Spleen (tissue), 11 donors: ENCODE data around the gene DNAH10. TPM values are rescaled to one million over a fixed set of nuclear protein-coding genes. Genes with fewer than 3 reads are reported as not detected.

ENCODE experiments used
- DNase-seq: peaks from one replicate; pipeline ENCODE4 v3.0.0-alpha.2; 2020
- H3K27ac ChIP-seq, 8 donors: fragments of 200-600 bp; sonication (generic) in 7 of 8; 1 replicate in 4 of 8; 2 replicates in 4 of 8; pipeline versions ENCODE4 v1.5.0 to v1.8.0; 2016 to 2021; ENCODE audit warnings: inconsistent platforms in 4 of 8, mild to moderate bottlenecking in 4 of 8, moderate library complexity in 1 of 8
- H3K27me3 ChIP-seq, 7 donors: fragments of 200-600 bp; sonication (generic) in 6 of 7; replicated peaks in 1 of 7; 1 replicate in 4 of 7; 2 replicates in 3 of 7; pipeline versions ENCODE4 v1.5.0 to v1.8.0; 2016 to 2021; ENCODE audit warnings: inconsistent platforms in 3 of 7, mild to moderate bottlenecking in 1 of 7
- H3K36me3 ChIP-seq, 6 donors: fragments of 200-600 bp; sonication (generic) in 5 of 6; 1 replicate in 4 of 6; 2 replicates in 2 of 6; pipeline versions ENCODE4 v1.5.0 to v1.8.0; 2016 to 2021; ENCODE audit warnings: inconsistent platforms in 2 of 6
- H3K4me1 ChIP-seq, 6 donors: fragments of 200-600 bp; sonication (generic) in 5 of 6; 1 replicate in 3 of 6; 2 replicates in 3 of 6; pipeline versions ENCODE4 v1.5.0 to v1.8.0; 2016 to 2021; ENCODE audit warnings: inconsistent platforms in 3 of 6
- H3K4me3 ChIP-seq, 8 donors: fragments of 200-600 bp; sonication (generic) in 7 of 8; 1 replicate in 4 of 8; 2 replicates in 4 of 8; pipeline versions ENCODE4 v1.5.0 to v1.8.0; 2016 to 2021; ENCODE audit warnings: inconsistent platforms in 4 of 8, mild to moderate bottlenecking in 4 of 8, moderate library complexity in 2 of 8
- H3K9me3 ChIP-seq, 8 donors: fragments of 200-600 bp; sonication (generic) in 7 of 8; 1 replicate in 4 of 8; 2 replicates in 4 of 8; pipeline versions ENCODE4 v1.5.0 to v1.8.0; 2016 to 2021; ENCODE audit warnings: inconsistent platforms in 4 of 8
- CTCF ChIP-seq, 11 experiments: fragments of 200-600 bp in 7 of 11; fragments of 450-650 bp in 4 of 11; sonication (generic) in 4 of 11; IDR thresholded peaks in 8 of 11; conservative IDR thresholded peaks in 3 of 11; 1 replicate in 7 of 11; 2 replicates in 4 of 11; pipeline versions ENCODE4 v1.4.0 to v1.8.0; 2016 to 2021; ENCODE audit warnings: antibody characterized with exemption in 11 of 11, inconsistent platforms in 4 of 11, mild to moderate bottlenecking in 1 of 11
- POLR2A ChIP-seq, 3 donors: fragments of 450-650 bp; IDR thresholded peaks; one replicate each; pipeline ENCODE4 v1.5.1; 2017; ENCODE audit warnings: antibody characterized with exemption in 3 of 3, mild to moderate bottlenecking in 1 of 3
- POLR2AphosphoS5 ChIP-seq, 3 donors: sonication (generic); formaldehyde crosslinking; IDR thresholded peaks; one replicate each; pipeline ENCODE4 v1.5.1; 2017; ENCODE audit warnings: antibody characterized with exemption in 3 of 3
- WGBS, 5 donors: extraction: QIAGEN DNeasy Blood & Tissue Kit in 3 of 5; methylation state at CpG; one replicate each; pipeline versions ENCODE4 v1.1.5 to v1.1.7; 2013 to 2018; 5-methylcytosine and 5-hydroxymethylcytosine counted together
- intact Hi-C: fragments of 100-400 bp; cut with DNase I; formaldehyde crosslinking; loops from one replicate; pipeline ENCODE4 v1.15.0; 2023; ENCODE audit warnings: low total_unique reads
- polyA plus RNA-seq, 3 donors: library from polyadenylated mRNA; stranded (reverse); fragments of 200-250 nt; gene quantifications; one replicate each; pipeline ENCODE4 v1.2.1, GENCODE V29; 2013
- total RNA-seq, 7 donors: library from RNA; depleted of rRNA in 3 of 7; stranded (reverse); fragments of >200 nt in 3 of 7; fragmentation: NEBNext Ultra II Directional in 4 of 7; extraction: Animal tissue kit (Norgen Biotek cat#: 25700) in 4 of 7; gene quantifications; one replicate each; pipeline versions ENCODE4 v1.1.0 to v1.2.1, GENCODE V29; 2016 to 2021
- donor health status: healthy with polysubstance abuse.
- donor health status: DM: no; HTN: no; CAD: no; lungs with moderate emphysema.
- donor health status: DM: no; HTN: no; CAD: no.
- donor health status: Bipolar disorder and iron deficiency.
- donor health status: healthy.
- donor health status: DM: no; HTN: no; CAD: no.
- donor health status: DM: yes; HTN: yes; CAD: no.

Gene DNAH10
- total and polyA plus RNA-seq, 10 donors, result 0.23 to 2.2 (median 0.43) TPM; not detected in 1

- Histone ChIP-seq H3K9me3 (no peaks in the 10 kb centered on the region), H3K4me3 (no peak overlapping the region), H3K27ac (no peak overlapping the region), H3K36me3 (no peaks in the 10 kb centered on the region), H3K4me1 (peaks cover 0 to 11% (median 3%) of the 10 kb centered on the region in 6 donors), H3K27me3 (peaks cover 0 to 30% (median 0%) of the 10 kb centered on the region in 7 donors)
- DNase-seq, result no peak
- intact Hi-C loops, result no loop called here
- WGBS, 5 donors, result 23 to 32% (median 27%) methylated on average over 8 to 9 of the region's 9 CpGs
- TF ChIP-seq CTCF (IDR thresholded peaks at IDR 0.05 in 8 of 11, conservative IDR thresholded peaks at IDR 0.05 in 3 of 11) (no peak), POLR2AphosphoS5 (IDR thresholded peaks at IDR 0.05) (no peak), POLR2A (IDR thresholded peaks at IDR 0.05) (no peak)
Observed at GRCh38 chr12:123900871-123901376, 138.8 kb downstream of the DNAH10 start.

- Histone ChIP-seq H3K4me3 (no peak overlapping the region), H3K9me3 (no peaks in the 10 kb centered on the region), H3K4me1 (peaks cover 0 to 11% (median 3%) of the 10 kb centered on the region in 6 donors), H3K27me3 (peaks cover 0 to 30% (median 0%) of the 10 kb centered on the region in 7 donors), H3K36me3 (no peaks in the 10 kb centered on the region), H3K27ac (no peak overlapping the region)
- 85 to 97% (median 91%) methylated on average over 13 of the region's 13 CpGs for WGBS, 5 donors
- no peak for TF ChIP-seq CTCF (IDR thresholded peaks at IDR 0.05 in 8 of 11, conservative IDR thresholded peaks at IDR 0.05 in 3 of 11)
- no peak for TF ChIP-seq POLR2AphosphoS5 (IDR thresholded peaks at IDR 0.05)
- TF ChIP-seq POLR2A (IDR thresholded peaks at IDR 0.05), result no peak
- peak; percentile 39 for DNase-seq
- intact Hi-C loops, result no loop called here
Observed at GRCh38 chr12:123902821-123903220, 140.7 kb downstream of the DNAH10 start.

GRCh38 chr12:123903301-123904065 lies 141.4 kb downstream of the DNAH10 start:
- Histone ChIP-seq H3K9me3 (no peaks in the 10 kb centered on the region), H3K27me3 (peaks cover 0 to 30% (median 0%) of the 10 kb centered on the region in 7 donors), H3K36me3 (no peaks in the 10 kb centered on the region), H3K27ac (no peak overlapping the region), H3K4me3 (no peak overlapping the region), H3K4me1 (peaks cover 0 to 11% (median 3%) of the 10 kb centered on the region in 6 donors)
- TF ChIP-seq CTCF (IDR thresholded peaks at IDR 0.05 in 8 of 11, conservative IDR thresholded peaks at IDR 0.05 in 3 of 11), result no peak
- intact Hi-C loops, result loop anchor here (2.0 kb wide), 1 partner anchor 81 kb away; no protein-coding TSS in a partner anchor
- peak; percentile 64 for DNase-seq
- WGBS, 5 donors, result 81 to 90% (median 87%) methylated on average over 22 of the region's 22 CpGs

- intact Hi-C loops, result loop anchor here (2.0 kb wide), 1 partner anchor 79 kb away; no protein-coding TSS in a partner anchor
- no peak overlapping the region for H3K27ac ChIP-seq
- no peaks in the 10 kb centered on the region for H3K9me3 ChIP-seq
- H3K36me3 ChIP-seq, result no peaks in the 10 kb centered on the region
- no peak overlapping the region for H3K4me3 ChIP-seq
- WGBS, 5 donors, result 17 to 22% (median 21%) methylated on average over 9 of the region's 9 CpGs
- H3K4me1 ChIP-seq, result peaks cover 0 to 11% (median 3%) of the 10 kb centered on the region in 6 donors
- TF ChIP-seq POLR2AphosphoS5 (IDR thresholded peaks at IDR 0.05), result no peak
- peak; percentile 69 to 86 (median 77) for TF ChIP-seq CTCF (IDR thresholded peaks at IDR 0.05 in 8 of 11, conservative IDR thresholded peaks at IDR 0.05 in 3 of 11)
- H3K27me3 ChIP-seq, result peaks cover 0 to 27% (median 0%) of the 10 kb centered on the region in 7 donors
- no peak for DNase-seq
Observed at GRCh38 chr12:123905319-123905925, 143.3 kb downstream of the DNAH10 start.
